Nephron (organoid): Measurements from ENCODE around the gene PIGU.

Experiments
- H3K27ac Mint-ChIP-seq, 3 experiments: 2 replicates each; pipeline ENCODE4 v1.8.0; 2020; ENCODE audit warnings: mixed read lengths in 3 of 3, mild to moderate bottlenecking in 2 of 3, moderate library complexity in 1 of 3
- H3K27me3 Mint-ChIP-seq: 2 replicates; pipeline ENCODE4 v1.8.0; 2021; ENCODE audit warnings: low read depth, mild to moderate bottlenecking, moderate library complexity, mixed read lengths
- H3K36me3 Mint-ChIP-seq: 2 replicates; pipeline ENCODE4 v1.8.0; 2020; ENCODE audit warnings: low read depth, mixed read lengths
- H3K4me1 Mint-ChIP-seq: 2 replicates; pipeline ENCODE4 v1.8.0; 2020; ENCODE audit warnings: mixed read lengths
- H3K4me3 Mint-ChIP-seq, 3 experiments: 2 replicates each; pipeline ENCODE4 v1.8.0; 2020; ENCODE audit warnings: mild to moderate bottlenecking in 3 of 3, mixed read lengths in 3 of 3, moderate library complexity in 2 of 3
- H3K9me3 Mint-ChIP-seq: 2 replicates; pipeline ENCODE4 v1.8.0; 2020; ENCODE audit warnings: mixed read lengths
- CTCF ChIP-seq, 3 experiments: fragments of 200-600 bp; sonication (generic); IDR thresholded peaks; one replicate each; pipeline ENCODE4 v1.5.0; 2021; ENCODE audit warnings: antibody characterized with exemption in 3 of 3; ENCODE audit not compliant: unreplicated experiment in 3 of 3

Gene PIGU

GRCh38 chr20:34647737-34648136 is 29.2 kb downstream of the PIGU start:
- Mint-ChIP-seq H3K4me1 (no peaks in the 10 kb centered on the region), H3K27ac (no peak overlapping the region), H3K36me3 (peaks cover 33% of the 10 kb centered on the region), H3K4me3 (no peak overlapping the region), H3K9me3 (no peaks in the 10 kb centered on the region), H3K27me3 (no peaks in the 10 kb centered on the region)
- no peak for TF ChIP-seq CTCF (IDR thresholded peaks at IDR 0.05; ENCODE audit: unreplicated experiment in 3 of 3)

GRCh38 chr20:34644951-34645350 is 31.9 kb downstream of the PIGU start:
- H3K27me3 Mint-ChIP-seq = no peaks in the 10 kb centered on the region
- peaks cover 15% of the 10 kb centered on the region for H3K4me1 Mint-ChIP-seq
- no peak overlapping the region for H3K4me3 Mint-ChIP-seq
- peaks cover 24% of the 10 kb centered on the region for H3K36me3 Mint-ChIP-seq
- H3K9me3 Mint-ChIP-seq = no peaks in the 10 kb centered on the region
- no peak overlapping the region for H3K27ac Mint-ChIP-seq
- TF ChIP-seq CTCF (IDR thresholded peaks at IDR 0.05; ENCODE audit: unreplicated experiment in 3 of 3) = no peak

GRCh38 chr20:34644345-34644744 is 32.5 kb downstream of the PIGU start:
- no peaks in the 10 kb centered on the region for H3K9me3 Mint-ChIP-seq
- no peak overlapping the region for H3K4me3 Mint-ChIP-seq
- H3K27me3 Mint-ChIP-seq = no peaks in the 10 kb centered on the region
- peaks cover 21% of the 10 kb centered on the region for H3K4me1 Mint-ChIP-seq
- no peak overlapping the region for H3K27ac Mint-ChIP-seq
- TF ChIP-seq CTCF (IDR thresholded peaks at IDR 0.05; ENCODE audit: unreplicated experiment in 3 of 3) = no peak
- peaks cover 23% of the 10 kb centered on the region for H3K36me3 Mint-ChIP-seq

GRCh38 chr20:34643928-34644327 is 33.0 kb downstream of the PIGU start:
- Mint-ChIP-seq H3K4me3 (no peak overlapping the region), H3K9me3 (no peaks in the 10 kb centered on the region), H3K36me3 (peaks cover 19% of the 10 kb centered on the region), H3K27ac (no peak overlapping the region), H3K4me1 (peaks cover 21% of the 10 kb centered on the region), H3K27me3 (no peaks in the 10 kb centered on the region)
- TF ChIP-seq CTCF (IDR thresholded peaks at IDR 0.05; ENCODE audit: unreplicated experiment in 3 of 3) = no peak

GRCh38 chr20:34642009-34642408 is 34.9 kb downstream of the PIGU start:
- H3K27me3 Mint-ChIP-seq = no peaks in the 10 kb centered on the region
- H3K36me3 Mint-ChIP-seq = peaks cover 23% of the 10 kb centered on the region
- no peak overlapping the region for H3K27ac Mint-ChIP-seq
- H3K9me3 Mint-ChIP-seq = no peaks in the 10 kb centered on the region
- no peak for TF ChIP-seq CTCF (IDR thresholded peaks at IDR 0.05; ENCODE audit: unreplicated experiment in 3 of 3)
- H3K4me1 Mint-ChIP-seq = peaks cover 28% of the 10 kb centered on the region
- H3K4me3 Mint-ChIP-seq = no peak overlapping the region

- peak overlapping the region; percentile 58 to 92 (median 72) for H3K27ac Mint-ChIP-seq
- no peaks in the 10 kb centered on the region for H3K27me3 Mint-ChIP-seq
- H3K4me1 Mint-ChIP-seq = peaks cover 28% of the 10 kb centered on the region
- no peak overlapping the region for H3K4me3 Mint-ChIP-seq
- no peak for TF ChIP-seq CTCF (IDR thresholded peaks at IDR 0.05; ENCODE audit: unreplicated experiment in 3 of 3)
- no peaks in the 10 kb centered on the region for H3K9me3 Mint-ChIP-seq
- peaks cover 38% of the 10 kb centered on the region for H3K36me3 Mint-ChIP-seq
These were observed 37.1 kb downstream of the PIGU start for GRCh38 chr20:34639755-34640222.
